Pons (tissue), 1 donor: ENCODE results near the gene C6orf58.
"Not testable (repeated sequence)": the region's sequence is repeated elsewhere in the genome, so short reads cannot be mapped to it uniquely, and the experiment has no call there.

Experiments
- DNase-seq: peaks from one replicate; pipeline ENCODE4 v3.0.0-alpha.2; 2016; ENCODE audit warnings: low spot score

Gene C6orf58

GRCh38 chr6:127592964-127593363 lies 16.0 kb downstream of the C6orf58 start:
- DNase-seq = no peak

- DNase-seq = not testable (repeated sequence)
Observed at GRCh38 chr6:127593456-127593855, 16.5 kb downstream of the C6orf58 start.

- peak; percentile 12 for DNase-seq
Observed at GRCh38 chr6:127606131-127606562, 29.2 kb downstream of the C6orf58 start.

- DNase-seq = no peak
Observed at GRCh38 chr6:127608554-127609270, 31.7 kb downstream of the C6orf58 start.

- no peak for DNase-seq
Observed at GRCh38 chr6:127618729-127619128, 41.8 kb downstream of the C6orf58 start.

- no peak for DNase-seq
Observed at GRCh38 chr6:127630800-127631199, 53.8 kb downstream of the C6orf58 start.

GRCh38 chr6:127634178-127634577 lies 57.2 kb downstream of the C6orf58 start:
- DNase-seq = no peak

GRCh38 chr6:127635091-127635490 lies 58.1 kb downstream of the C6orf58 start:
- DNase-seq = no peak

GRCh38 chr6:127637830-127638409 lies 60.9 kb downstream of the C6orf58 start:
- no peak for DNase-seq
